Hepatocyte (in vitro differentiated cells): ENCODE data around the gene SGSM1.

Source experiments
- EZH2 ChIP-seq: fragments of 200-600 bp; sonication (generic); IDR thresholded peaks from 2 replicates; pipeline ENCODE4 v1.6.1; 2016; ENCODE audit warnings: antibody characterized with exemption, mild to moderate bottlenecking, borderline replicate concordance
- EZH2phosphoT487 ChIP-seq: fragments of 200-600 bp; sonication (generic); IDR thresholded peaks from one replicate; pipeline ENCODE4 v1.6.1; 2018; ENCODE audit warnings: antibody characterized with exemption, mild to moderate bottlenecking, low read depth, moderate library complexity; ENCODE audit not compliant: unreplicated experiment, severe bottlenecking
- TF ChIP-seq, protein P1 (sequence below): fragments of 200-600 bp; sonication (generic); IDR thresholded peaks from 2 replicates; pipeline ENCODE4 v1.5.1; 2016; ENCODE audit warnings: antibody characterized with exemption, mild to moderate bottlenecking; ENCODE audit not compliant: poor library complexity

DNA sequence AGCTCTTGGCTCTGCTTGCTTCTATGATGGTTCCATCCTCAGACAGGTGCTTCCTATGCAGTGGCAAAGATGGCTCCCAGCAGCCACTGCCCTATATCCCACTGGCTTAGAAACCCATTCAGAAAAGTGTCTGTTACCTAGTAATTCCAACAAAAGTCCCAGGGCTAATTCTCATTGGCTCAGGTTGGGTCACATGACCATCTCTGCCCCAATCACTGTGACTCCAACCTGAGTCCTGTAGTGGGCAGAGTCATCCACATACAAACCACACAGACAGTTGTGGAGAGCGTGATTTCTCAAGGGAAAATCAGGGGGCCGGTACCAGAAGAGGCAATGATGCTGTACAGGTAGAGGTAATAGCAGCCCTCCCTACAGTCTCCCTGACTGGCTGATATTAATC lies 73.0 kb downstream of the SGSM1 start:
- TF ChIP-seq, protein P1, sequence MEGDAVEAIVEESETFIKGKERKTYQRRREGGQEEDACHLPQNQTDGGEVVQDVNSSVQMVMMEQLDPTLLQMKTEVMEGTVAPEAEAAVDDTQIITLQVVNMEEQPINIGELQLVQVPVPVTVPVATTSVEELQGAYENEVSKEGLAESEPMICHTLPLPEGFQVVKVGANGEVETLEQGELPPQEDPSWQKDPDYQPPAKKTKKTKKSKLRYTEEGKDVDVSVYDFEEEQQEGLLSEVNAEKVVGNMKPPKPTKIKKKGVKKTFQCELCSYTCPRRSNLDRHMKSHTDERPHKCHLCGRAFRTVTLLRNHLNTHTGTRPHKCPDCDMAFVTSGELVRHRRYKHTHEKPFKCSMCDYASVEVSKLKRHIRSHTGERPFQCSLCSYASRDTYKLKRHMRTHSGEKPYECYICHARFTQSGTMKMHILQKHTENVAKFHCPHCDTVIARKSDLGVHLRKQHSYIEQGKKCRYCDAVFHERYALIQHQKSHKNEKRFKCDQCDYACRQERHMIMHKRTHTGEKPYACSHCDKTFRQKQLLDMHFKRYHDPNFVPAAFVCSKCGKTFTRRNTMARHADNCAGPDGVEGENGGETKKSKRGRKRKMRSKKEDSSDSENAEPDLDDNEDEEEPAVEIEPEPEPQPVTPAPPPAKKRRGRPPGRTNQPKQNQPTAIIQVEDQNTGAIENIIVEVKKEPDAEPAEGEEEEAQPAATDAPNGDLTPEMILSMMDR = no peak
- TF ChIP-seq EZH2 (no peak), EZH2phosphoT487 (no peak)
